OCI-M2 (cell line): ENCODE results near the gene ITGB3.

Source experiments
- DNase-seq: peaks from one replicate; lab custom pipeline; 2025; ENCODE audit not compliant: unreplicated experiment; lab: John Stamatoyannopoulos, UW

Gene ITGB3

DNA sequence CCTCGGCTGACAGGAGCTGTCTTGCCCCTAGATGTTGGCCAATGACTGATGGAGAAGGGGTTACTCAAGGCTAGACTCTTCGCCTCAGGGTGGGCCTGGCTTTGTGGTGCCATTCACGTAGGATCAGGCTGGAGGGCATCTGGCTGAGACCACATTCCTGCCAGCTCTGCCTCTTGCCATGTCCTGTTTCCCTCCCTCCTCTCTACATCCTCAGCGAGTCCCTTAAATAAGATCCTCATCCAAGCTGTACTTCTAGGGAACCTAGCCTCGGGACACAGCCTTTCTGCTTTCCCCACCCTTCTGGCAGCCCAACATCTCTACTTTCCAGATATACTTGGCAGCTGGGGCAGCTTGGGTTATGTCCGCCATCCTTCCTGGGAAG is 42.2 kb downstream of the ITGB3 start:
- no peak for DNase-seq

DNA sequence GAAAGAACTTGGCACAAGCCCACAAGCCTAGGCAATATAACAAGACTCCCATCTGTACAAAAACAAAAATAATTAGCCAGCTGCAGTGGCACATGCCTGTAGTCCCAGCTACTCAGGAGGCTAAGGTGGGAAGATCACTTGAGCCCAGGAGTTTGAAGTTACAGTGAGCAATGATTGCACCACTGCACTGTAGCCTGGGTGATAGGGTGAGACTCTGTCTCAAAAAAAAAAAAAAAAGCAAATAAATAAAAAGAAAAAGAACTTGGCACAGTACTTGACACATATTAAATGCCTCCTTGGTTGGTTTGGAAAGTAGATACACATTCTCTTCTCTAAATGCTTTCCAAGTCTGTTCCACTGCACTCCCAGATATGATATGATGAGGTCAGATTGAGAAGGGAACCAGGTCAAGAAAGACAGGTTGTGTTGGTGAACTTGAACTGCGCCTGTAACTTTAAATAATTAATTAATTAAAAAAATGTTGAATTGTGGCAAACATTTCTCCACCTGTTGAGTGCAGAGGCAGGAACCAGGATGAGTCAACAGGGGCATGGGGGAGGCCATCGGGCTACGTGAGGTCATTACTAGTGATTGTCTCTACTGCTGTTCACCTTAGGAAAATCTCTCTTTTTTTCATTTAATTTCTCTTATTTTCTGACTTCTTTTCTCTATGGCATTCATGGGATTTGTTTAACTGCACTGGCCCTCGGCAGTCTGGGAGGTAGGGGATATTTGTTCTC is 44.2 kb downstream of the ITGB3 start:
- no peak for DNase-seq

DNA sequence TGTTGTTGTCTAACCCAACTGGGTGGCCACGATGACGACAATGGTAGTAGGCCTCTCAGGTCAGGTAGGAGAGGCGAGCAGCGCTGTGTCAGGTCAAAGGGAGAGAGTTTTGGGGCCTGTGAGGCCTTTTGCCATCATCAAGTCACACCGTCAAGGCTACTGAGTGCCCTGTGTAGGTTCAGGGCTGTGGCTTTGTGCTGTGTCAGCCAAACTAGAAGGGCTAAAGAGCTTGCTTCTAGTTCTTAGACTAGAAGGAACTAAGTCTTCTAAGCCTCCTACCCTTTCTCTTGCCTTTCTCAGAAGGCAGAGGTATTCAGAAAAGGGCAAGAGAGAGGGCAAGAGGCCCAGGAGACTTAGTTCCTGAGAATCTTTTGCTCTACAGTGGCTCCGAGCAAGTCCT is 45.1 kb downstream of the ITGB3 start:
- DNase-seq = no peak

DNA sequence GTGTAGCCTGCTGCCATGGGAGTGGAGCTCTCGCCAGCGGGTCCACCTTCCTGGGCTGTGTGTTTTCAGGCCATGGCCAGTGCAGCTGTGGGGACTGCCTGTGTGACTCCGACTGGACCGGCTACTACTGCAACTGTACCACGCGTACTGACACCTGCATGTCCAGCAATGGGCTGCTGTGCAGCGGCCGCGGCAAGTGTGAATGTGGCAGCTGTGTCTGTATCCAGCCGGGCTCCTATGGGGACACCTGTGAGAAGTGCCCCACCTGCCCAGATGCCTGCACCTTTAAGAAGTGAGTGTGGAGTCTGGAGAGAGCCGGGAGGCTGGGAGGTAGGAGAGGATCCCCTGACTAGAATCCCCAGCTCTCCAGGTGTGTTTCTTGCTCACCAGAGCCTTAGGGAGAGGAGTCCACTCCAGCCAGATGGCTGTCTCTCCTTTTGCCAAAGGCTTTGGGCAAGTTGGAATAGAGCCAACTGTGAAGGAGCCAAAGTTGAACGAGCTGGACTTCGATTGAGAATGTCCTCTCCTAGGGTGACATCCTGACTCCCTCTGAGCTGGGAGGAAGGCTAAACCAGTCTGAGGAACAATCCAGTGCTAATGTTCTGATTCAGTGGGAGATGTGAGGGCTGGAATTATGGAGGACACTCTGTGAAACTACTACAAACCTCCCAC is 45.7 kb downstream of the ITGB3 start:
- DNase-seq = no peak

DNA sequence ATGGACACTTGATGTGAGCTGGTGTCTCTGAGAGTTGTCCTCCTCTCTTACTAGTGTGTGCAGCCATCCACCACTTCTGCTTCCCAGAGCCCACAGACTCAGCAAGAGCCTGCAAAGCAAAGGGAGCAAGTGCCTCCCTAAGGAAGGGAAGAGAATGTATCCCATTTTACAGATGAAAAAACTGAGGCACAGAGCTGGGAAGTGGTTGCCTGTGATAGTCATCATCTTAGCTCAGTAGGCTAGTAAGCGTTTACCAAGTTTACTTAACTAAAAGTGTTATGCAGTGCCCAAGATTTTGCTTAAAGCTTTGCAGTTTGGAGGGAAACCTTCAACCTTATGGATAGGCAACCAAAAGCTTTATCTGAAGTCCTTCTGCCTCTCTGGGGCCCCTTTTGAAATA is 47.1 kb downstream of the ITGB3 start:
- DNase-seq = no peak

DNA sequence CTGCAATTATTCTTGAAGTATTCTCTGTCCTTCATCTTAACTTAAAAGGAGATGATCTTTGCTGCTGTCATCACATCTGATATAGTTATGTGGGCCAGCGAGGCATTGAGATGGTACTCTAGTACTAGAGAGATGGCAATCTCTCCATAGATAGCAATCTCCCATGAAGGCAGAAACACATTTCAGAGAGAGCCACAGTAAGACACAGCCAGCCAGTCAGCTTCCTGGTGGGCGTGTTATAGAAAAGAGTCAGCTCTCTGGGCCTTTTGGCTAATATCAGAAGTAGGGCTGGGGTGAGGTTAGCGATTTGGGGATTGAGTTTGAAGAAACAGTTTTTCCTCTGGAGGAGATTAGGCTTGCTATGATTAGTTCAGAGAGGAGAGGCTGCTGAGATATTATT is 47.5 kb downstream of the ITGB3 start:
- no peak for DNase-seq

DNA sequence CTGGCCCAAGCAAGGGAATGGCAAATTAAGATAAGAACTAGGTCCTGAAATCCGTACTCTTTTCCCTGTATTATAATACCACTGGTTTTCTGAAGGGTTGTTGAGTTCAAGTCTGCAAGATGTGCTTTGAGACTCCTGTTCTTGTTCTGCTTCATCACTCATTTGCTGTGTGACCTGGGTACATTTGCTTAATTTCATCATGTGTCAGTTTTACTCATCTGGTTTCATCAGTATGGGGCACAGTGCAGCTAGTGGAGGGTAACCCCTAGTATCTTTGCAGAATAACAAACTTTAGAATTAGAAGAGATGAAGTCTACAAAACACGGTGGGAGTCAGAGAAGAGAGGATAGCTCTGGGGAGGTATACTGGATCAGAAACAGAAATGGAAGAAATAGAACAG is 48.2 kb downstream of the ITGB3 start:
- DNase-seq = no peak

DNA sequence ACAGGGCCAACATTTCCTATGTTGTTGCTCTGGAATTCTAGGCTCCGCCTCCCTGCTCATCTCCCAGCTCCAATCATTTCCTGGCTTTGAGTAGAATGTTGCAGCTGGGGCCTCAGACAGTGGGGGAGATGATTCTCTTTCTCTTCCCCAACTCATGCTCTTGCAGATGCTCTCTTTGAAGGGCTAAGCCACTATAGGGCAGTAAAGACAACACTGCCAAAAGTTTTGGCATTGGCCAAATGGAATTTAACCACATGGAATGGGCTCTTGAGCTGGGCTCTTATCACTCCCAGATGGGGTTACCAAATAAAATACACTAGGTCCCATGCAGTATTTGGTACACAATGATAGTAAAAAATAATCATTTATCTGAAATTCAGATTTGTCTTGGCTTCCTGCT is 50.6 kb downstream of the ITGB3 start:
- no peak for DNase-seq

DNA sequence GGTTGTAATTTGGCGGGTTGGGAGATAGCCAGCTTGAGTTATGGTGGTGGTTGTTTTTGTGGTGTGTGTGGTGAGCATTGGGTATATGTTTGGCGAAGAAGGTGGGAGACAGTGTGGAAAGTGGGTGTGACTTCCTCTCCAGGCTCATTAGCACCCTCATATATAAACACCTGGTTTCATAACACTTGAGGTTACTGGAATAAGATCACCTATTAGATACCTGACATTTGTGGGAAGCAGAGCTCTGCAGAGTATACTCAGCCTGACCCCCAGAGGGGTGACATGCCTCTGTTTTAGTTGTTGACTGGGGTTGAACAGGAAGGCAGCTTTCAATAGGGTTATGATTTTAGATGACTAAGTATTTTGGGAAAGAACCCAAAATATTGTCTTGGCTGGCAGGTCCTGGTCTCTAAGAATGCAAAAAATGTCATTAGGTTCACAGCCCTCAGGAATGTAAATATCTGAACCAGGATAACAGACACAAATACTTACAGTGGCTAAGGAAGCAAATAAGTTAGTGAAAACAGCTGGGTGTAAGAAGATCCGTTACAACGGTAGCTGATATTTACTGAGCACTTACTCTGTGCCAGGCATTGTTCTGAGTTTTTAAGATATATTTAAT is 51.8 kb downstream of the ITGB3 start:
- no peak for DNase-seq

DNA sequence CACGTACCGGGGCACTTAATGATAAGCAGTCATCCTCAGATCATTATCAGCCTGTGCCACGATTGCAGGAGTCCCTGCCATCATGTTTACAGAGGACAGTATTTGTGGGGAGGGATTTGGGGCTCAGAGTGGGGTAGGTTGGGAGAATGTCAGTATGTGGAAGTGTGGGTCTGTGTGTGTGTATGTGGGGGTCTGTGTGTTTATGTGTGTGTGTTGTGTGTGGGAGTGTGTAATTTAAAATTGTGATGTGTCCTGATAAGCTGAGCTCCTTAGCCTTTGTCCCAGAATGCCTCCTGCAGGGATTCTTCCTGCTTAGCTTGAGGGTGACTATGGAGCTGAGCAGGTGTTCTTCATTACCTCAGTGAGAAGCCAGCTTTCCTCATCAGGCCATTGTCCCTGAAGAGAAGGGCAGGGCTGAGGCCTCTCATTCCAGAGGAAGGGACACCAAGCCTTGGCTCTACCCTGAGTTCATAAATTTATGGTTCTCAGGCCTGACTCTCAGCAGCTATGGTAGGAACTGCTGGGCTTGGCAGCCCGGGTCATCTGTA is 56.6 kb downstream of the ITGB3 start:
- DNase-seq = no peak

DNA sequence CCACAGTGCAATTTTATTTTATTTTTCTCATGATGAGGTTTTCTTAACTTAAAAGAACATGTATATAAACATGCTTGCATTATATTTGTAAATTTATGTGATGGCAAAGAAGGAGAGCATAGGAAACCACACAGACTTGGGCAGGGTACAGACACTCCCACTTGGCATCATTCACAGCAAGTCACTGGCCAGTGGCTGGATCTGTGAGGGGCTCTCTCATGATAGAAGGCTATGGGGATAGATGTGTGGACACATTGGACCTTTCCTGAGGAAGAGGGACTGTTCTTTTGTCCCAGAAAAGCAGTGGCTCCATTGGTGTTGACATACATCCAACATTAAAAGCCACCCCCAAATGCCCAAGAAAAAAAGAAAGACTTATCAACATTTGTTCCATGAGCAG is 57.8 kb downstream of the ITGB3 start:
- no peak for DNase-seq

DNA sequence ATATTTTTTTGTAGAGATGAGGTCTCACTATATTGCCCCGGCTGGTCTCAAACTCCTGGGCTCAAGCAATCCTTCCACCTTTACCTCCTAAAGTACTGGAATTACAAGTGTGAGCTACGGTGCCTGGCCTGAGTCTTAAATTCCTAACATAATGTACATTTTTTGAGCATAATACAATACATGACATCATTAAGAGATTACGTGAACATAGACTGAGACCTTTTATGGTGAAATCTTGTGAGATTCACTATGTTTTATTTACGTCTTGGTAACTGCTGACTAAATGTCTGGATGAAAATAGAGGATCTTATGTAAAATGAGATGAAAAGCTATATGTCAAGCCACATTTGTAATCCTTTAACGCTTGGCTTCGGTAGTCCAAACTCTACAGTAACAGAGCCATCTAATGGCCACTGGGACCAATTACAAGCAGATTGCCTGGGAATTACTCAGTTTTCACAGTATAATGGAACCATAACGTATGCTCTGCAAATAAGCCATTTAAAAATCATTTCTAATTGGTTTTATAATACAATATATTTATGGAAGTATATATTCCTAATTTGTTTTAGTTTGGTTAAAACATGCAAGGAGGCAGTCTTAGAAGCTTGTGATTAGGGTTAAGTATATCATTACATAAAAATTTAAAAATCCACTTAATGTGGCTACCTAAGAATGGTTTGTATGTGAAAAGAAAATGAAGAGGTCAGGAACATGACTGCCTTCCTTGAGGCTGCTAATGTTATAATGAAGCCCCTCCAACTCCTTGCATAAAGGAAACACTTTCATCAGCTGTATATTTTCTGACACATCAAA is 62.0 kb downstream of the ITGB3 start:
- DNase-seq = no peak

DNA sequence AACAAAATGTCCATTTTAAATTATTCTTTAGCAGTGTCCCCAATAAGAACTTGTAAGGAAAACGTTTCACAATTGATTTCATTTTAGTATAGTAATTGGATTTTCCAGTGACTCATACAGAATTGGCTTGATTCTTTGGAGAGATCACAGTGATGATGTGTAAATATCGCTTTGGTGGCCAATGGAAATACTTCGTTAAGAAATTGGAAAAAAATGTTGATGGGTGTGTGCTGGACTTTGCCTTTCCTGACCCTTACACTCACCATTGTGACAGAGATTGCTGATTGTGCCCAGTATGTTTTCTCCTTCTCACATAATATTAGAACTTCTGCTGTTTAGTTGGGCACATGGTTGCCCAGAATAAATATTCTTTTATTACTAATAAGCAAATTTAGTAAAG is 62.7 kb downstream of the ITGB3 start:
- DNase-seq = no peak

DNA sequence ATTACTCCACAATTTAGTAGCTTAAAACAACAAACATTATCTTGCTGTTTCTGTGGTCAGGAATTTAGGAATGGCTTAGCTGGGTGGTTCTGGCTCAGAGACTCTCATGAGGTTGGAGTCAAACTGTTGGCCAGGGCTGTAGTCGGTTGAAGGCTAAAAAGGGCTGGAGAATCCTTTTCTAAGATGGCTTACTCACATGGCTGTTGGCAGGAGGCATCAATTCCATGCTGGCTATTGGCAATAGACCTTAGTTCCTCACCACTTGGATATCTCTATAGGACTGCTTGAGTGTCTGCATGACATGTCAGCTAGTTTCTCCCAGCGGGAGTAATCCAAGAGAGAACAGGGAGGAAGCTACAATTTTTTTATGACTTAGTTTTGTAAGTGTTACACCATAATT is 63.5 kb downstream of the ITGB3 start:
- no peak for DNase-seq

DNA sequence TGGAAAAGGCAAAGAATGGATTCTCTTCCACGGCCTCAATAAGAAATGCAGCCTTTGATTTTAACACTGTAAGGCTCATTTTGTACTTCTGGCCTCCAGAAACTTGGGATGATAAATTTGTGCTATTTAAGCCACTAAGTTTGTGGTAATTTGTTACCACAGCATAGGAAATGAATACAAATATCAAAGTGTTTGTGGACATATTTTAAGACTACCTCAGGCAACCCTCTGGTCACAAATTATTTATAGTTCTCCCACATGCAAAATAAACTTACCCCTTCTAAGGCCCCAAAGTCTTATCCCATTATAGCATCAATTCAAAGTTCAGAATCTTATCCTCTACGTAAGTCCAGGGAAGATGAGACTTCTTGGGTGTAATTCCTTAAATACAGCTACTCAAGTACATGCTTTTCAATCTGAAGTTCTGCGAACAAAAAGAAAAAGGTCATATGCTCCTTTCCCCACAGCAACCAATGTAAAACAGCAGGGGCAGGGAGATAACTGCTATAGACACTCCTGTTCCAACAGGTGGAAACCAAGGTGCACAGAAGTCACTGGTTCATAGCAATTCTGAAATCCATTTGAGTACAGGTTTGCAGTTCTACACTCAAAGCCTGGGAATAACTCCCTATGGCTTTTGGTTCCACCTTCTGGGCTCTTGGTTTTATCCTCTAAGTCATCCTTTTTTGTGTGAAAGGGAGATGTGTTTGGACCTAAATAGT is 64.7 kb downstream of the ITGB3 start:
- DNase-seq = no peak

DNA sequence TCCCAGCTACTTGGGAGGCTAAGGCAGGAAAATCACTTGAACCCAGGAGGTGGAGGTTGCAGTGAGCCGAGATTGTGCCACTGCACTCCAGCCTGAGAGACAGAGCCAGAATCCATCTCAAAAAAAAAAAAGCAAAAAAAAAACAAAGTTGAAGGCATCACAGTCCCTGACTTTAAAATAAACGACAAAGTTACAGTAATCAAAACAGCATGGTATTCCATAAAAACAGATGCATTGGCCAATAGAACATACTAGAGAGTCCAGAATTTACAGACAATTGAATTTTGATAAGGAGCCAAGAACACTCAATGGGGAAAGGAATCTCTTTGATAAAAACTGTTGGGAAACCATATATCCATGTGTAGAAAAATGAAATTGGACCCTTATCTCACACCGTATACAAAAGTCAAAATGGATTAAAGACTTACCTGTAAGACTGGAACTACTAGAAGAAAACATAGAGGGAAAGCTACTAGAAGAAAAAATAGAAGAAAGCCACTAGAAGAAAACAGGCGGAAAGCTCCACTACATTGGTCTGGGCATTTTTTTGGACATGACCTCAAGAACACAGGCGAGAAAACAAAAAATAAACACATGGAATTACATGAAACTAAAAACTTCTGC is 67.4 kb downstream of the ITGB3 start:
- DNase-seq = no peak

DNA sequence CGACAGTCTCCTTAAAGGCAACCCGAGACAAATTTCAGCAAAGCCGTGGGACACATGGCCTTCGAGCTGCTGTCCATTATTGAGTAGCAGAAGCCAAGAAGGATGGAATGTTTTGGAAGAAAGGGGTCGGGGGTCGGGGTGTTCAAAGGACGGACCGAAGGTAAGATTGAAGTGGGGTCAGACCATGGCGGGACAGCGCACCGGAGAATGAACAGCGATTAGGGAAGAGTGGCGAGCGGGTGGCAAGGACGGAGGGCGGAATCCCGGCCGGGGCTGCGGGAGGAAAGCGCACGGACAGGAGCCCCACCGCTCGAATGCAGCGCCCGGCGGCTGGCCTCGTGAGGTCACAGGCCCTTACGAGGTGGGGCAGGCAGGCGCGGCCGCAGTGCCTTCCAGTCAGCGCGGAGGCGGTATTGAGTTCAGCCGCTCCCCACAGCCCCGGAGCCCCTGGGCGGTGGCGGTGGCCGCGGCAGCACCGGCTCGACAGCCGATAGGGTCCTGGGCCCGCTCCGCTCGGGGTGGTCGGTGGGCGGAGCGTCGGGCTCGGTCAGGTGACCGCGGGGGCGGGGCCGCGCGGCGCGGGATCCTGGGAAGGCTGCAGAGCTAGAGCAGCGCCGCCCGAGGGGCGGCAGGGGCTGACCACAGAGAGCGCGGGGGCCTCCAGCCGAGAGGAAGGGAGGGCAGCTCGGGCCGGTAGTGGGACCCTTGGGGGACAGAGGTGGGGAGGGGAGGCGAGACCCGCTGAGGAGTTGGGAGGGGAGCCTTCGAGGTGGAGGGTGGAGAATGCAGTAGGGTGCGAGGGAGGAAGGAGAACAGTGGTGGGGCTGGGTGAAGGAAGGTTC is 70.0 kb downstream of the ITGB3 start, which contains the start of gene EFCAB13:
TSS of gene EFCAB13 (plus strand) at position 574 of the 842 bp plus-strand sequence. CDS start 4,399 bp downstream, outside the sequence.
- DNase-seq = peak; percentile 73

DNA sequence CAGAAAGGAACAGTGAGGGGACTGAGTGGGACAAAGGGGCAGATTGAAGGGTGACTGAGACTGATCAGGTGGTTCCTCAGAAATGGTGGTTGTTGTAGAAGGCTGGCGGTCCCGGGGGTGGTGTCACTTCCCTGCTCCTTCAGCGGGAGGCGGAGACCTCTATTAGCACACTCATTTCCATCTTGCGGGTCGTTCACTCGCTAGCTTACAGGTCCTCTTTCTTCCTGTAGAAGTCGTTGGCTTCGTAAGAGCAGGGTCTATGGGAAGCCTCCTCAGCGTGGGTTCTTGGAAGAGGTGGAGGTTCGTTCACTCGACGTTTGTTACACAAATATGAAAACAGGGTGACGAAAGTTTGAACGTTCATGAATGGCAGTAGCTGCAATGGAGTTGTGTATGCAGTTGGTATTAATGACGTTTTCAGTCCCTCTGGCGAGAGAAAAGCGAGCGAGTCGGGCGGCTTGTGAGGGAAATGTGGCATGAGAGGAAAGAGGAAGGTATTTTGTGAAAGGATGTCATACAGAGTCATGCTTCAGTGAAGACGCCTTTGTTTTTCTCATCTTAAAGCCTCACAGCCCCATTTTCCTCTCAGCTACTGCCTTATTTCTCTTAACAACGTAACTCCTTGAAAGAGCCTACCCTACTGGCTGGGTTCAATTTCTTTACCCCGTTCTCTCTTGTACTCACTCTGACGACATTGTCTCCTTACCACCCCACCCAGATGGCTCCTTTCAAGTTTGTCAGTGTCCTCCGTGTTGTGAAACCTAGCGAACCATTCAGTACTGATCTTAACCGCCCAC is 70.8 kb downstream of the ITGB3 start:
- peak; percentile 71 for DNase-seq
